GM18867 (cell line): ENCODE results near the gene SYCP3.

ENCODE experiments used
- ATAC-seq: cut with Tn5 transposase; IDR thresholded peaks from one replicate; pipeline ENCODE4 v1.9.1; 2021; ENCODE audit warnings: mild to moderate bottlenecking, moderate library complexity; ENCODE audit not compliant: unreplicated experiment

The SYCP3 gene

DNA sequence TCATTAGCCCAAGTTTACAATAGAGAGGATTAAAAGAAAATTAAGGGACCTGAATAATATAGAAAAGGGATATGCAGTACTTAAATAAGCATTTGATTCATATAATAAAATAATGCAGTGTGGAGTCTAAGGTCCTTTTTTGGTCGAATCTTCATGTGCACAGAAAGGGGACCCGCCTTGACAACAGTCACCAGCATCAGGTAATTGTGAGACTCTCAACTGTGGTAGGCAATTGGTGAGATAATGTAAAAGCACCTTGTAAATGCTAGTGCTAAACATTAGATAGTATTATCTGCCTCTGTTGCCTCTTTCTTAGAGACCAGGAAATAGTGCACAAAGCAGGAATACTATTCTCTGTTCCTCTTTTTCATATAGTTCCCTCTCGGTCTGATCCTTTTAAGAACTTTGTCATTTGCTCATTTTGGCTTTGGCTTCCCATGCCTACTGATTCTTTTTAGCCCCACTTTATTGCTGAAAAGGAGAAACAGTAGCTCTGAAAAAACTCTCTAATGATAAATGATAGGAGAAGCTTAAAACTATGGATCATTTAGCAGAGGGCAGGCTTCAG lies 24.3 kb downstream of the SYCP3 start:
- ATAC-seq, result no peak

DNA sequence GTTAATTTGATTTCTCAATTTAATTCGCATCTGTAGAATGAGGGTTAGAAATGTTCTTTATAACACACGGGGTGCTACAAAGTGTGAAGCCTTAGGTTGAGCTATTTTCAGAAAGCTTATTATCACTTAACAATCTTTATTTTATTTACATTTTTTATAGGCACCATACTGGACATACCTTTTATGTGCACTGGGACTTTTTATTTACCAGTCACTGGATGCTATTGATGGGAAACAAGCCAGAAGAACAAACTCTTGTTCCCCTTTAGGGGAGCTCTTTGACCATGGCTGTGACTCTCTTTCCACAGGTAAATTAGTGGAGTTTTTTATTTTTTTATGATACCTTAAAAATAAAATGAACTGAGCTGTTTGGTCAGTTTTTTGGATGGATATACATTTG lies 25.3 kb downstream of the SYCP3 start:
- no peak for ATAC-seq

DNA sequence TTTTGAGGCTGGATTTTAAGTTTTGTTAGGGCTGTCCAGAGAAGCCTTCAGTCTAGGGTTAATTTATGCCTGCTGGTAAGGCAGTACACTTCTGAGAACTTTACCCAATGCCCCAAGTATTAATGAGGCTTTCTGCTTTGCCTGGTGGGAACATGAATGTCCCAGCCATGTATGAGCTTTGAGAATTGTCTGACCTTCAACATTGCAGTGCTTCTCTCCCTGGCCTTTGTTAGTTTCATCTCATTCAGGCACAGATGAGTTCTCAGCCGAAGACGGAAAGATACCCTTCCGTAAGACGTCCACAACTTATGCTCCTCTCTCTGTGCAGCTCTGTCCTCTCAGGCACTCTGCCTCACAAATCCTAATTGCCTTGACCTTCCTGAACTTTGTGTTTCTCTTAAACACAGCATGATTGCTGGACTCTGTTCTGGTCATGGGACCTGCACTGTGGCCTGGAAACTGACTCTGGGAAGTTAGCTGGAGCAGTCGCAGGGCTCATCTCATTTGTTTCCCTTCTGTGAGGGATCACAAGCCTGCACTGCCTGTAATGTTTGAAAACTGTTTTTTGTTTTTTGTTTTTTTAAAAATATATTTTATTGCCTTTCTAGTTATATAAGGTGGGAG lies 26.1 kb downstream of the SYCP3 start:
- ATAC-seq, result no peak

DNA sequence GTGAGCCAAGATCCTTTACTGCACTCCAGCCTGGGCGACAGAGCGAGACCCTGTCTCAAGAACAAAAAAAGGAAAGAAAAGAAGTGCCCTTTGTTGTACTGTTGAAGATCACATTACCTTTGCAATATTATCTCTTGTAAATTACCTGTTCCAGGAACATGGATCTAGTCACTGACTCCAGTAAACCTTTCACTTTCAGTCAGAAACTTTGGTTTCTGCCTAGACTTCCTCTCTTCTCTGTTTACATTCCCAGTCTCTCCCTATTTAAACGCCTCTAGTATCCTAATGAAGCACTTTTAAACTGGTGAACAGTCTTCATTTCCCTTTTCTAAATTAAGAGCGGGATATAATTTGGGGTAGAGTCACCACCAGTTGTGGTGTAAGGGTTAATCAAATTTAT lies 29.0 kb downstream of the SYCP3 start:
- no peak for ATAC-seq

DNA sequence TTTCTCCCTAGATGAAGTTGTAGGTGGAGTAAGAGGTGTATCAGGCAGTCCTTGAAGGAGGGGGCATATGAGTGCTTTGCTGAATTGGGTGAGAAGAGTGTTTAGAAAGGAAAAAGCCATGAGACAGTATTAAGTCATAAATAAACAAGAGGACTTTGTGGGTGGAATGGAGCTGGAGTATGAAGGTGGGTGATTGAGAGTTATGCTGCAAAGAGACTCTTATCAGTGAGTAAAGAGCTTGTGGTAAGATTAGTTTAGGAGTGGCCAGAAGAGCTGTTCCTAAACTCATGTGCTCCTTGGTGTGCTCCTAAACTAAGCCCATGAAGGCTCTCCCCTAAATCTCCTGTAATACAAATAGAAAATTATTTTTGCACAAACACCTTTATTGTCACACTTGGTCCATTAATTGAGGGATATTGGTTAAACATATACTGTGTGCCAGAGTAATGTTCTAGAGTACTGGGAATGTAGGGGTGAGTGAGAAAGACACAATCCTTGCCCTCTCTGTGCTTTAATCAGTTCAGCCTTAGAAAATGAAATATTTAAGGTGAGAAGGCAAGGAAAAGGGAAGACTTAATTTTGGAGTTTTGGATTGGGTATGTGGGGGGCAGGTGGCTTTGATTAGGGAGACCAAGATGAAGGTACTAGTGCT lies 32.0 kb downstream of the SYCP3 start:
- no peak for ATAC-seq

DNA sequence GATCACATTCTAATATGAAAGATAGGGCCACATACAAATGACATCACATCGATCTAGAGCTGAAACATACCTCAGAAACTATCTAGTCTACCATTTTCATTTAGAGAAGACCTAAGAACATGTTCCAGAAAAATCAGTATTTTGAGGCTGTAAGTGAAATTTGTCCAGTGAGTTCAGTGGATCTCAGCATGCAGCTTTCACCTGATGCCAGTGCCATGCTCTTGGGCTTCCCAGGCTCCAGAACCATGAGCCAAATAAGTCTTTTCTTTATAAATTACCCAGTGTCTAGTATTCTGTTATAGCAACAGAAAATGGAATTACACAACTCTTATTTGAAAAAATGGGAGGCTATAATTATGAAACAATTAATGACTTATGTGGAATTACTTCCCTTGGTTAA lies 32.9 kb downstream of the SYCP3 start:
- ATAC-seq, result no peak

DNA sequence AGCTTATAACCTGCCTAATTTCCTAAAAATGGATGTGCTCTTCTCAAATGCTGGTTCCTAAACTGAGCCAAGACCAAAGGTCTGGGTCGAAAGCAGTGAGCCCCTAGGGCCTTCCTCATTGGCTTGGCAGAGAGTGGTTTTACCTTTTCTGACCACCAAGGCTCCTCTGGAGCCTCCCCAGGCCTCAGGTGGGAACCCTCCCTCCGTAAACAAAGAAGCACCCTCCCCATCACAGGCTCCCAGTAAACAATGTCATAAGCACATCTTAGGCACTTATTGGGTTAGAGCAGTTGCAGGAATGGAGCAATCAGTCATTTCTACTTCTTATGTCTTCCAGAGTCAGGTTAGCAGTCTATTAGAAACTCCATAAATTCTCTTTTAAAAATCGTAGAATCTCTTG lies 35.8 kb downstream of the SYCP3 start:
- ATAC-seq, result no peak

DNA sequence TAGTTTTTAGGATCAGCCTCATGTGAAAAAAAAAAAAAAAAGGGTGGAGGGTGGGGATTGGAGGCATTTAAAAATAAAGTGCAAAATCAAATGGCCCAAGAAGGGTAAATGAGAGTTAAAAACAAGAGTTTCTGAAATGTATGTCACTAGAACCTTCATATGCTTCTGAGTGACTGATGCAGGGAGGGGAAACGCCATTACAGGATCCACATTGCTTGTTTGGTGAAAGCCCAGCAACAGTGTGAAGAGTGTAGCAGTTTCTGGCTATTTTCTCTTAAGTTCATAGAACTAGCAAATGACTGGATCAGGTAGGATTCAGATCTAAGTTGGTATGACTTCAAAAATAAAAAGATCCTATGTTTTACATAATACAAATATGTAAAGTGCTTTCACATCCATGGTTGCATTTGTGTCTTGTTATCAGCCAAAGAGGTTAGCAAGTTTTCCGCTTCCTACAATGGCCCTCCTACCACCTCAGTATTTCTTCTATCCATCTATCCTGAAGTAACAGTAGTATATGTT lies 38.9 kb downstream of the SYCP3 start:
- ATAC-seq, result no peak

DNA sequence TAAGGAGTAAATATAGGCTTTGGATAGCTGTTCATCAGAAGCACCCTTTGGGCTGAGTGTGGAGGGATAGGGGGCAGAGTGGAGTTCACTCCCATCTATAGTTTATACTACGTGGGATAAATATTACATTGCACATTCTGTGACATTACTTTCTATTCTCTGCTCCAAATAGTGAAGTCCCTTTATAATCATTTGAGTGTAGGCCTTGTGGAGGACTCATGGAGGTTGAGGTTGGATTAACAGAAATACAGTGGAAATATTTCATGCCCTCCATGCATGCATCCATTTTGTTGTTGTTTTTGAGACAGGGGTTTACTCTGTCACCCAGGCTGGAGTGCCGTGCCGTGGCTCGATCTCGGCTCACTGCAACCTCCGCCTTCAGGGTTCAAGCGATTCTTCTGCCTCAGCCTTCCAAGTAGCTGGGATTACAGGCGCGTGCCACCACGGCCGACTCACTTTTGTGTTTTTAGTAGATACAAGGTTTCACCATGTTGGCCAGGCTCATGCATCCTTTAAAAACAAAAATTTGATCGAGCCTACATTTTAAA lies 40.4 kb downstream of the SYCP3 start:
- ATAC-seq, result no peak

DNA sequence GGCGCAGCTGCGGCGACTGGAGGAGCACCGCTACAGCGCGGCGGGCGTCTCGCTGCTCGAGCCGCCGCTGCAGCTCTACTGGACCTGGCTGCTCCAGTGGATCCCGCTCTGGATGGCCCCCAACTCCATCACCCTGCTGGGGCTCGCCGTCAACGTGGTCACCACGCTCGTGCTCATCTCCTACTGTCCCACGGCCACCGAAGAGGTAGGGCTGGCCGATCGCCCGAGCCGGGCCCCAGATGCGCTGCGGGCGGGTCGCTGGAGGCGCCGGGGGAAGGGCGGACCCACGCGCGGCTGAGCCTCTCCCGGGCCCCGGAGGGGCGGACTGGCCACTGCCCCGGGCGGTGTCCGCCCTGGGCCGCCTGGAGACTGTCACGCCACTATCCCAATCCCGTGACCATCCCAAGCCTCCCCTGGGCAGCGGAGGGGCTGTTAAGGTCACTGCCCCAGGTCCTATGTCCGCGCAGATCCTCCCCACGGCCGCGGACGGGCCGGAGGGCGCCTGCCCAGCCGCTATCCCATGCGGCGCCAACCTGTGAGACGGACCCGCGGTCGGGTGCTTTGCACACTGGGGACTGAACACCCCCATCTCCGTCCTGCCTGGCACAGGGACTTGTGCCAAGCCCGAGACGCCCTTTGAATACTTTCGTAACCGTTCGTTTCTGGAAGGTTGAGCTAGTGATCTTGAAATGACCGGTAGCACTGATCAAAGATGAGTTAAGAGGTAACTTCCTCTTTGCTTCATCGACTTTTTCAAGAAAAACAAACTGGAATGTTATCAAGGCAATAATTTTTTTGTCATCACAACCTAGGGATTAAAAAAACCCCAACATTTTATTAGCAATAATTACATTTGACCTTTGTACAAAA lies 41.1 kb downstream of the SYCP3 start:
- peak; percentile 42 for ATAC-seq

DNA sequence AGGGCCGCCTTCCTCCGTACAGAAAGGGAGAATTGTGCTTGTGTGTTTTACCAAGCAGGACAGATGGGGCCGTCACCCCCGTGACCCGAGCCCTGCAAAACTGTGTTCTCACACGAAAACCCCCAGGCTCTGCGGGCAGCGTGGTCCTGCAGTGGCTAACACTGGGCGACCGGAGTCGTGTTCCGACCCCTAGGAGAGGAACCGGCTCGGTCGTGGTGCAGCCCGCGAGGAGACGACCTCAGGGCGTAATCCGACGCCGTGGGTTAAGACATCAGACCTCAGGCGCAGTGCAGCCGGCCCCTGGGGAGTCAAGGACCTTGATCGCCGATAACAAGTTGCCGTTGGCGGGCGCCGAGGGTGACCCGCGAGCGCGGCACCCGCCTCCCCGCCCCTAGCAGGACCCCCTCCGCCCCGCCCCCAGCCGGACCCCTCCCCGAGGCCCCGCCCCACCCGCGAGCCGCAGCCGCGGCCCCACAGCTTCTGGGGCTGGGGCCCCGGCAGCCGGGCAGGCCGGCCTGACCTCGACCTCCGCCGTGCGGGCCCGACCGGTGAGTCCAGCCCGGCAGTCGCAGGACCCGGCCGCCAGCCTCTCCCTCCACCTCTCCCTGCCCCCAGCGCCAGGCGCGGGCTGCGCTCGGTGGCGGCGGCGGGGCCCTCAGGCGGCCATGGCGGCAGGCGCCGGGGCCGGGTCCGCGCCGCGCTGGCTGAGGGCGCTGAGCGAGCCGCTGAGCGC lies 41.9 kb downstream of the SYCP3 start, which contains the start of gene CHPT1:
Gene CHPT1, plus strand, starts transcription at position 444 of the 733 bp plus-strand sequence. Its CDS starts 222 bp downstream, at position 666.
- peak; percentile 78 for ATAC-seq

DNA sequence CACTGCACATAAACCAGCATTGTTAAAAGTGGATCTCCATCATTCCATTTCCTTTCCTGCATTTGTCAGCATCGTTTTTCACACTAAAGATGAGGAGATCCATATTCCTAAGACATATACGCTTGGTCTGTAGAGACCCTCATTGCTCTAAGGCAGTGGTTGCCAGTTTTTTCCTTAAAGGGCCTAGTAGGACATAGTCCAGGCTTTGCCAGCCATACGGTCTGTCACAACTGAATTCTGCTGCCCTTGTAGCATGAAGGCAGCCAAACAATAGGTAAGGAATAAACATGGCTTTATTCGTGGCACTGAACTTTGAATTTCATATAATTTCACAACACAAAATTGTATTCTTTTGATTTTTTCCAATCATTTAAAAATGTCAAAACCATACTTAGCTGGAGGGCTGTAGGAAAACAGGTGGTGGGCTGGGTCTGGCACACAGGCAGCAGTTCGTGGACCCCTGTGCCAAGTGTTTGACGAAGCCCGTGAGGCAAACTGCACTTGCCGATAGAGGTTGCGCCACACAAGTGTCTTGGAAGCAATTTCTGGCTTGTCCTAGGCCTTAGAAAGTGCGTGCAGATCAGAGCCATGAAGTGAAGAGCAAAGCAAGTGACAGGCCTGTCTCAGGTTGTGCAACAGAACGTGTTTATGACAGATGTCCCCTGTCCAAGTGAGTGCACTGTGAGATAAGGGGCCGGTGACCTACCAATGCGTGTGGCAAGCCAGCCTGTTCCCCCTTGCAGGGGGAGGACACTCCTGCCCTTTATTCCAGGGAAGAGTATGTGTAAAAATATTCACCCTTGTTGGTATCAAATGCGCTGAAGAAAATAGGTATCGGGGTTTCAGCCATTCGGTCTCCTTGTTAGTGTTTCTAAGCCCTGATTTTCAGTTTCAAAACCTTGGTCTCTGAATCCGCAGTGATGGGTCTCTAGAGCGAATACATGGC lies 42.7 kb downstream of the SYCP3 start:
- ATAC-seq, result peak; percentile 34

DNA sequence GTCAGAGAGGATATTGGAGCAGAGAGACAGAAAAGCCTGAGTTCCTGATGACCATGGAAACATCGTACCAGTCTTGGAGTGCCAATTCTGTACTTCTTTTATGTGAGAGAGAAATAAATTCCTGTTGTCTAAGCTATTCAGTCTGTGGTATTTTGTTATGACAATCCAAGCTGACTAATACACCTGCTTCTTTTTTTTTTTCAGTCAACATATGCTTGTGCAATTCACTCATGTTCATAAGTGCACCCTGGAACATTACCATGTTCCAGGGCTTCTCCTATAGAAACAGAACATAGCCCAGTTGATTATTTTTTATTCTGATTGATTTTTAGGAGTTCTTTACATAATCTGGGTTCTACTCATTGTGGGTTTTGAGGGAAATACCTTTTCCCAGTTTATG lies 43.6 kb downstream of the SYCP3 start:
- no peak for ATAC-seq

DNA sequence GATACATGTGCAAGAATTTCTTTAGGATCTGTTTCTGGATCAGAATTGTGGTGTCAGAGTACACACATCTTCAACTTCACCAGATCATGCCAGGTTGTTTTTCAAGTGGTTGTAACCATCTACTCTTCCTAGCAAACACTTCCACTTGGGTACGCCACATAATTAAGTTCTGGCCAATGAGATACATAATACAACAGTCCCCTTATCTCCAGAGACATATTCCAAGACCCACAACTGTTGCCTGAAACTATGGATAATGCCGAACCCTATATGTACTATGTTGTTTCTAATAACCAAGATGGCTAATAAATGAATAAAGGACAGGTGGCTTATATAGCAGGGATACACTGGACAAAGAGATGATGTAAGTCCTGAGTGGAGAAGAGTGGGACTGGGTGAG lies 44.3 kb downstream of the SYCP3 start:
- no peak for ATAC-seq

DNA sequence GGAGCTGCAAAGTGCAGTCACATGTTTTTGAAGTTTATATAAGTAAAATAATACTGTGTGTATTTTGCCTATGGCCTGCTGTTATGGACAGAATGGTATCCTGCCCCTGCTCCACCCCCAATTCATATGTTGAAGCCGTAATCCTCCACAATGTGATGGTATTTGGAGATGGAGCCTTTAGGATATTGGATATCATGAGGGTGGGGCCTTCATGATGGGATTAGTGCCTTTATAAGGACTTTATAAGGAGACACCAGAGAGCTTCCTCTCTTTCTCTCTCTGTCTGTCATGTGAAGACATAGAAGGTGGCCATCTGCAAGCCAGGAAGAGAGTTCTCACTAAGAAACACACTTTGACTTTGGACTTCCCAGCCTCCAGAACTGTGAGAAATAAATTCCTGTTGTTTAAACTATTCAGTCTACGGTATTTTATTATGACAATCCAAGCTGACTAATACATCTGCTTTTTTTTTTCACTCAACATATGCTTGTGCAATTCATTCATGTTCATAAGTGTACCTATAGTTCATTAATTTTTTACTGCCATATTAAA lies 44.9 kb downstream of the SYCP3 start:
- no peak for ATAC-seq

DNA sequence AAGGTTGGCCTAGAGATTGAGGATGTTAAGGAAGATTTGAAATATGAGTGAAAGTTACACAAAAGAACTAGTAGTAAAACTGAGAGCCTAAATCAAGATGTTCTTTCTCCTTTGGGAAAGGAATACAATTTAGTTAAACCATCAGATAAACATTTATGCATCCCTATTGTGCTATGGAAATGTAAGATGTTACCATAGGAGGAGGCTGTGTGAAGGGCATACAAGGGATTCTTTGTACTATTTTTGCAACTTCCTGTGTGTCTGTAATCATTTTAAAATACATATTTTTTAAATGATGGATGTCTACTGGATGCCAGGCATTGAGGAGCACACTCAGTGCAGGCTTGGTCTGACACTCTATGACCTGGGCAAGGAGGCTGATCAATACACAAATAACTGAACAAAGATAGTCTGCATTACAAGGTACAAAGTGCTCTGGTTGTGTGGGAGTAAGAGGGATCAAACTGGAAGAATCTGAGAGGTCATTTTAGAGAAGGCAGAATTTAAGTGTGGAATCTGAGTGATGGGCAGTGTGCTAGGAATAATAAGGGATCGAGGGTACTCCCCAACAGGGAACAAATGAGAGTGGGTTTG lies 47.7 kb downstream of the SYCP3 start:
- ATAC-seq, result no peak

DNA sequence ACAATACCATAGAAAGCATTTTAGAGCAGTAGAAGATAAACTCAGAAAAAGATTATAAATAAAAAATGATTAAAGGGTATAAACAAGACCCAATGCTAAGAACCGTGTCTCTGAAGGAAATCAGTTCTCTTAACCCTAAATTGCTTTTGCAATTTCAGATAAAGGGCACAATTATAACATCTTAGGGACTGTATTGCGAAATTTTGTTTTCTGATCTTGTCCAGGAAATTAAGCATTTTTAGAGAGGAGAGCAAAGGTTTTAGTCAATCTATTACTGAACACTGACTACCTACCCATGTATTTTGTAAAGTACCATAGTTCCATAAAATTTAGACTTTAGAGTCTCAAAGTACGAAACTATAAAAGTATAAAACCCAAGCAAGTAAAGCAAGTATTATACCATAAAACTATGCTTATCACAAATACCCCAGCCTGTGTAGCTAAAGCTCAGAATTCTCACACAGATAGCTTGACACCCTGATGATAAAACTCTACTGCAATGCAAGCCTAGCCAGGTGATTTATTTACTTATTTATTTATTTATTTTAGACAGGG lies 48.6 kb downstream of the SYCP3 start:
- ATAC-seq, result no peak

DNA sequence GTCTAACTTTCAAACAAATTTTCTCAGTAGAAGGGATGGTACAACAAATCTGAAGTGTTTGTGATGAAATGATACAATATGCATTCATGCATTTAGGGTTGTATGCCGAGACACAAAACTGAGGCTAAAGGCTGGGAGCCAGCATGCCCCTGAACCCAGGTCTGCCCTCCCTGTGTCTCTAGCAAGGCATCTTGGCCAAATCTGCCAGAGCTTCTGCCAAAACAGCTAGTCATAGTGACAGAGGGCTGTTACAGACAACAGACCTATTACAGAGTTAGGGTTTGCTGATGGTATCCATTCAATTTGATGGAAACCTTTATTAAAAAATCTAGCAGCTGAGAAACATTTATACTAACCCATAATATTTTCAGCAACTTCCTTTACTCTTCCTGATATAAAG lies 53.1 kb downstream of the SYCP3 start:
- no peak for ATAC-seq
